Limb (tissue), 2 donors: ENCODE measurements around the gene GNG7.
"Not testable (repeated sequence)": the region's sequence is repeated elsewhere in the genome, so short reads cannot be mapped to it uniquely, and the experiment has no call there.

ENCODE experiments used
- DNase-seq, 2 donors: peaks; one replicate each; pipeline ENCODE4 v3.0.0-alpha.2; 2016; ENCODE audit errors: extremely low spot score in 2 of 2

Gene GNG7

GRCh38 chr19:2605889-2606288, 96.6 kb downstream of the GNG7 start:
- DNase-seq: not testable (repeated sequence)

GRCh38 chr19:2604747-2605329, 97.7 kb downstream of the GNG7 start:
- DNase-seq: no peak

GRCh38 chr19:2603334-2603733, 99.2 kb downstream of the GNG7 start:
- no peak for DNase-seq

- DNase-seq: peak; percentile 78 to 88
Measured at GRCh38 chr19:2602391-2603181, 99.9 kb downstream of the GNG7 start.

GRCh38 chr19:2600914-2601870, 101.3 kb downstream of the GNG7 start:
- DNase-seq: no peak

GRCh38 chr19:2594319-2594718, 108.2 kb downstream of the GNG7 start:
- no peak for DNase-seq

GRCh38 chr19:2592824-2593223, 109.7 kb downstream of the GNG7 start:
- no peak for DNase-seq

- no peak for DNase-seq
Measured at GRCh38 chr19:2591537-2592291, 110.8 kb downstream of the GNG7 start.

- no peak for DNase-seq
Measured at GRCh38 chr19:2590630-2591399, 111.7 kb downstream of the GNG7 start.

GRCh38 chr19:2589441-2589840, 113.1 kb downstream of the GNG7 start:
- DNase-seq: no peak

GRCh38 chr19:2588081-2588777, 114.3 kb downstream of the GNG7 start:
- no peak for DNase-seq

- no peak for DNase-seq
Measured at GRCh38 chr19:2587001-2587719, 115.3 kb downstream of the GNG7 start.

GRCh38 chr19:2586196-2586595, 116.3 kb downstream of the GNG7 start:
- DNase-seq: no peak

GRCh38 chr19:2584002-2584401, 118.5 kb downstream of the GNG7 start:
- DNase-seq: no peak

GRCh38 chr19:2582984-2583956, 119.2 kb downstream of the GNG7 start:
- no peak for DNase-seq

GRCh38 chr19:2580396-2580795, 122.1 kb downstream of the GNG7 start:
- not testable (repeated sequence) for DNase-seq

GRCh38 chr19:2579678-2580280, 122.7 kb downstream of the GNG7 start:
- no peak for DNase-seq
